Measurements from ENCODE around the gene ACLY. TPM values are rescaled to one million over a fixed set of nuclear protein-coding genes. Genes with fewer than 3 reads are reported as not detected.

The ACLY gene
- total and polyA plus RNA-seq, 2 of the 13 experiments (the other 11 are each of a cell fraction or from before 2014, with no cell fraction given), result 111 to 218 TPM

GRCh38 chr17:41930009-41930832 lies 11.5 kb upstream of the ACLY start, which contains the start of gene ODAD4 (continued):
- peak; percentile 95 for TF ChIP-seq HOXA5 (CRISPR knock-in tag; IDR thresholded peaks at IDR 0.05)
- no peak for TF ChIP-seq NR1H2 (CRISPR knock-in tag; IDR thresholded peaks at IDR 0.05; ENCODE audit: borderline replicate concordance, low read depth)
- TF ChIP-seq SIX4 (CRISPR knock-in tag; IDR thresholded peaks at IDR 0.05), result no peak
- peak; percentile 62 for TF ChIP-seq RARA (CRISPR knock-in tag; IDR thresholded peaks at IDR 0.05)
- TF ChIP-seq ZNF10 (CRISPR knock-in tag; IDR thresholded peaks at IDR 0.05; ENCODE audit: borderline replicate concordance, low read depth), result no peak
- peak; percentile 85 for TF ChIP-seq TAF1 (CRISPR knock-in tag; IDR thresholded peaks at IDR 0.05)
- no peak for TF ChIP-seq ZNF780A (CRISPR knock-in tag; IDR thresholded peaks at IDR 0.05)
- TF ChIP-seq ELK4 (CRISPR knock-in tag; IDR thresholded peaks at IDR 0.05; ENCODE audit: borderline replicate concordance), result no peak
- no peak for TF ChIP-seq SATB2 (CRISPR knock-in tag; IDR thresholded peaks at IDR 0.05)
- no peak for TF ChIP-seq SRF (IDR thresholded peaks at IDR 0.05; ENCODE audit: low read depth, low read length)
- peak; percentile 86 for TF ChIP-seq POGK (CRISPR knock-in tag; conservative IDR thresholded peaks at IDR 0.05)
- TF ChIP-seq IKZF5 (CRISPR knock-in tag; IDR thresholded peaks at IDR 0.05), result peak; percentile 97; the same call in 1 of the 2 replicates
- TF ChIP-seq ZNF784 (CRISPR knock-in tag; IDR thresholded peaks at IDR 0.05; ENCODE audit: borderline replicate concordance), result peak; percentile 93; the same call in 1 of the 2 replicates
- no peak for TF ChIP-seq ZNF550 (CRISPR knock-in tag; IDR thresholded peaks at IDR 0.05; ENCODE audit: borderline replicate concordance)
- no peak for TF ChIP-seq ZNF282 (IDR thresholded peaks at IDR 0.05; ENCODE audit: partially characterized antibody)
- TF ChIP-seq REST (IDR thresholded peaks at IDR 0.05; ENCODE audit: borderline replicate concordance in 1 of 2, low read depth in 1 of 2, low read length in 2 of 2), result 0 out of 4 replicates have a peak, but pooled peaks of 1 of the 2 experiments have one; percentile 42
- peak in 1 of 2 experiments; percentile 62; a peak in 1 of 4 replicates for TF ChIP-seq EP300 (IDR thresholded peaks at IDR 0.05; ENCODE audit: low read depth in 2 of 2, low read length in 2 of 2)
- TF ChIP-seq EP300 (CRISPR knock-in tag; IDR thresholded peaks at IDR 0.05; ENCODE audit: borderline replicate concordance), result peak; percentile 66; the same call in 1 of the 2 replicates
- 0 out of 2 replicates have a peak, but pooled peaks have one; percentile 71 for TF ChIP-seq LBX2 (CRISPR knock-in tag; IDR thresholded peaks at IDR 0.05; ENCODE audit: borderline replicate concordance)

Measured in HepG2 (cell line).